Subcutaneous preadipocyte (primary cell): ENCODE results near the gene ASPHD2. TPM values are rescaled to one million over a fixed set of nuclear protein-coding genes. Genes with fewer than 3 reads are reported as not detected.

Experiments
- small RNA-seq: library from RNA; depleted of rRNA; stranded (forward); fragments of <200 nt; gene quantifications from one replicate; pipeline ENCODE3, GENCODE V24; 2012
- total RNA-seq: library from RNA; depleted of rRNA; stranded (reverse); fragments of >200 nt; gene quantifications from 2 replicates; pipeline ENCODE4 v1.2.3, GENCODE V29; 2012

The ASPHD2 gene, protein sequence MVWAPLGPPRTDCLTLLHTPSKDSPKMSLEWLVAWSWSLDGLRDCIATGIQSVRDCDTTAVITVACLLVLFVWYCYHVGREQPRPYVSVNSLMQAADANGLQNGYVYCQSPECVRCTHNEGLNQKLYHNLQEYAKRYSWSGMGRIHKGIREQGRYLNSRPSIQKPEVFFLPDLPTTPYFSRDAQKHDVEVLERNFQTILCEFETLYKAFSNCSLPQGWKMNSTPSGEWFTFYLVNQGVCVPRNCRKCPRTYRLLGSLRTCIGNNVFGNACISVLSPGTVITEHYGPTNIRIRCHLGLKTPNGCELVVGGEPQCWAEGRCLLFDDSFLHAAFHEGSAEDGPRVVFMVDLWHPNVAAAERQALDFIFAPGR
- total RNA-seq: 0.73 and 0.78 TPM in 2 replicates

DNA sequence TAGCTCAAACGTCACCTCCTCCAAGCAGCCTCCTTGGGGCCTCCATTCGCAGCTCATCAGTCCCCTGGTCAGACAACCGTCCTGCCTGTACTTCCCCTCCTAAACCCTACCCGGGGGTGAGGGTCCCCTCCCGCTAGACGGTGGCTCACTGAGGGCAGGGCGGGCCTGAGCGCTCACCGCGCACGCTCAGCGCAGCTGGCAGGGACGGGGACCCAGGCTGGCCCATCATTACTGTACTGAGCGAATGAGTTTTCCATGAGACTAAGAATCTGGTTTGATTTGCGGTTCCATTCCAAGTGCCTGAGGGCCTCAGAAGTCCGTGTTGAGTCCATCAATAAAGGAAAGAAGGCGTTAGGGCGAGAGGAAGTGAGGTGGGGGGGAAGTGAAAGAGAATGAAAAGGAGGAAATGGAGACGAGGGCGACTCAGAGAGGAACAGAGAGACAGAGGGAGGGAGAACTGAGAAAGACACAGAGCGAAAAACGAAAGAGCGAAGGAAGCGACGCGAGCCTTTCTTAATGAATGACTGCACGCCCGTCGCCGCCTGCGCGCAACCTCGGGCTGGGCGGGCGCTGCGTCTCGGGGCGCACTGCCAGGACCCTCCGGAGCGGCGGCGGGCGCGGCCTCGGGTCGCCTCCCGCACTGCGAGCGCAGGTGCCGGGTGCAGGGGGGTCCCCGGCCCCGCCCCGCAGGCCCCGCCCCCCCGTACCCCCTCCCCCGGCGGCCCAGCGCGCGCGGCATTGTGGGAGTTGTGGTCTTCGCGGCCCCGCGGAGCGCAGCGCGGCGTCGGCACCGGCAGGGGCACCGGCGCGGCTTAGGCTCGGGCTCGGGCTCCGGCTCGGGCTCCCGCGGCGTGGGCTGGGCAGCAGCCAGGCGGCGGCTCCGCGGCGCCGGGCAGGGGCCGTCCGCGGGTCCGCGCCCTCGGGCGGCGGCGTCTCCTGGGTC lies at the start of gene ASPHD2:
Gene ASPHD2 (plus strand): TSS at position 746 of the 943 bp plus-strand sequence. CDS start 4,356 bp downstream, outside the sequence.

DNA sequence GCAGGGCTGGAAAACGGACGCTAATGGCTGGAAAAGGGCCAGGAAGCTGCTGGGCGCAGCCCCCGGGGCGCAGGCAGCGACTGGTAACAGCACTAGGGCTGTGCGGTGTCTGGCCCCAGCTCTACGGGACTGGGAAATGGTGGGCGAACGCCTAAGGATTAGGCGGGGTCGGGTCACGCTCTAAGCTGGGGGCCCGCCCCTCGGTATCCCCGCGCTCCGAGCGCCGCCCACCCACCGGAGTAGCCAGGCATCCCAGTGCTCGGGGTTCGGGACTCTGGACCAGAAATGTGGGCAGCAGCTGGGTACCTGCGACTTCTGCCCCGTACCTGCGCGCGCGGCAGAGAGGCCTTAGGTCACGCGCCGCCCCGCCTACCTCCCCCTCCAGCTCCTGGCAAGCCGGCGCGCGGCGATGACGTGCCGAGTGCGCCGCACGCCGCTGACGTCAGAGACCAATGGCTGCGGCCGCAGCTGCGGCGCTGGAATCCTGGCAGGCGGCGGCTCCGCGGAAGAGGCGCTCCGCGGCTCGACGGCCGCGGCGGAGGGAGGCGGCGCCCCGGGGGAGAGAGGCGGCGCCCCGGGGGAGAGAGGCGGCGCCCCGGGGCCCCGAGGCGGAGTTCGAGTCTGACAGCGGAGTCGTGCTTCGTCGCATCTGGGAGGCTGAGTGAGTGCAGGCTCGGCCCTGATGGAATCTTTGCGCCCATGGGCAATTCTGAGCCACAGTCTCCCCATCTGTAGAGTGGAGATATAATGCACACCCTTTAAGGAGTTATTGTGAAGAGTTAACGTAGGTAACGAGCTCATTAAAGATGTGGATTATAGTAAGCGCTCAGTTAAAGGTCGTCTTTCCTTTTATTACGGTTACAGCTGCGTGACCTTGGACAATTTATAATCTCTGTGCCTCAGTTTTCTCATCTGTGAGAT lies 54.6 kb downstream of the ASPHD2 start, which contains the start of the genes HPS4 and SRRD:
Gene HPS4 (minus strand): TSS at position 345 of the 921 bp plus-strand sequence. CDS start 2,021 bp downstream, outside the sequence.
Gene SRRD (plus strand): TSS at position 439 of the 921 bp plus-strand sequence. CDS start 14 bp downstream, at position 453.

Small RNA genes within 50 kb of the gene (small RNA-seq; reads per million reads assigned to genes)
- gene RNA5SP495: not detected

Other genes with a start within 250 kb of the ASPHD2 start
- gene HPS4, start 54.5 kb downstream of the ASPHD2 start, total RNA-seq: 26.5 and 31.5 TPM in 2 replicates
- 14.3 and 17.6 TPM in 2 replicates for gene SRRD, start 54.6 kb downstream of the ASPHD2 start, total RNA-seq
- gene TFIP11, start 83.2 kb downstream of the ASPHD2 start, total RNA-seq: 28.3 and 32.5 TPM in 2 replicates
- 14.1 and 19.8 TPM in 2 replicates for gene TPST2, start 160.9 kb downstream of the ASPHD2 start, total RNA-seq
- gene CRYBB1, start 188.8 kb downstream of the ASPHD2 start, total RNA-seq: not detected in 2 replicates
- not detected in 2 replicates for gene CRYBA4, start 192.7 kb downstream of the ASPHD2 start, total RNA-seq
- gene MIAT, start 228.3 kb downstream of the ASPHD2 start, total RNA-seq: 0.37 and 0.59 TPM in 2 replicates